Neural progenitor cell (in vitro differentiated cells): ENCODE measurements around the gene ANKRD1. TPM values are rescaled to one million over a fixed set of nuclear protein-coding genes. Genes with fewer than 3 reads are reported as not detected.

Experiments used
- DNase-seq: peaks from one replicate; pipeline ENCODE4 v3.0.0-alpha.2; 2016; ENCODE audit warnings: low spot score
- H2AFZ ChIP-seq: fragments of 200-600 bp; sonication (generic); replicated peaks from 2 replicates; pipeline ENCODE4 v1.6.1; 2016; ENCODE audit warnings: antibody characterized with exemption
- H3F3A ChIP-seq: fragments of 200-600 bp; sonication (generic); 2 replicates; pipeline ENCODE4 v1.6.1; 2016; ENCODE audit warnings: antibody characterized with exemption, low read depth
- H3K27ac ChIP-seq: fragments of 200-600 bp; sonication (generic); 2 replicates; pipeline ENCODE4 v1.5.1; 2016; ENCODE audit warnings: mild to moderate bottlenecking
- H3K27me3 ChIP-seq: fragments of 200-600 bp; sonication (generic); 2 replicates; pipeline ENCODE4 v1.6.1; 2016; ENCODE audit warnings: mild to moderate bottlenecking, moderate library complexity
- H3K36me3 ChIP-seq: fragments of 200-600 bp; sonication (generic); 2 replicates; pipeline ENCODE4 v1.5.1; 2016
- H3K4me1 ChIP-seq: fragments of 200-600 bp; sonication (generic); 2 replicates; pipeline ENCODE4 v1.6.1; 2016; ENCODE audit warnings: mixed run types
- H3K4me2 ChIP-seq: fragments of 200-600 bp; sonication (generic); 2 replicates; pipeline ENCODE4 v1.6.1; 2016
- H3K4me3 ChIP-seq: fragments of 200-600 bp; sonication (generic); 2 replicates; pipeline ENCODE4 v1.5.1; 2016
- H3K79me2 ChIP-seq: fragments of 200-600 bp; sonication (generic); 2 replicates; pipeline ENCODE4 v1.6.1; 2016; ENCODE audit warnings: low read depth
- H3K9ac ChIP-seq: fragments of 200-600 bp; sonication (generic); 2 replicates; pipeline ENCODE4 v1.6.1; 2016
- H3K9me3 ChIP-seq: fragments of 200-600 bp; sonication (generic); 2 replicates; pipeline ENCODE4 v1.5.1; 2016; ENCODE audit warnings: low read depth
- H4K20me1 ChIP-seq: fragments of 200-600 bp; sonication (generic); 2 replicates; pipeline ENCODE4 v1.6.1; 2016; ENCODE audit warnings: low read depth
- H3K27ac Mint-ChIP-seq: 3 replicates; pipeline ENCODE4 v1.8.0; 2021; ENCODE audit warnings: mixed read lengths
- H3K27me3 Mint-ChIP-seq: 2 replicates; pipeline ENCODE4 v1.8.0; 2022; ENCODE audit warnings: low read depth, mild to moderate bottlenecking, inconsistent platforms, moderate library complexity, mixed read lengths; ENCODE audit not compliant: insufficient read depth
- H3K36me3 Mint-ChIP-seq: 3 replicates; pipeline ENCODE4 v1.8.0; 2021; ENCODE audit warnings: mixed read lengths
- H3K4me1 Mint-ChIP-seq: 3 replicates; pipeline ENCODE4 v1.8.0; 2021; ENCODE audit warnings: mixed read lengths
- H3K4me3 Mint-ChIP-seq: 3 replicates; pipeline ENCODE4 v1.8.0; 2021; ENCODE audit warnings: mild to moderate bottlenecking, moderate library complexity, mixed read lengths
- H3K9me3 Mint-ChIP-seq: 3 replicates; pipeline ENCODE4 v1.8.0; 2020; ENCODE audit warnings: mixed read lengths
- EZH2 ChIP-seq: fragments of 200-600 bp; sonication (generic); IDR thresholded peaks from 2 replicates; pipeline ENCODE4 v1.6.1; 2017; ENCODE audit warnings: antibody characterized with exemption, mild to moderate bottlenecking, moderate library complexity
- EZH2phosphoT487 ChIP-seq: fragments of 200-600 bp; sonication (generic); IDR thresholded peaks from 2 replicates; pipeline ENCODE4 v1.6.1; 2017; ENCODE audit warnings: antibody characterized with exemption
- total RNA-seq: library from RNA; depleted of rRNA; stranded (reverse); fragments of >200 nt; gene quantifications from 2 replicates; pipeline ENCODE4 v1.2.3, GENCODE V29; 2015; ENCODE audit warnings: low replicate concordance
- TF ChIP-seq, protein P1 (sequence below): fragments of 200-600 bp; sonication (generic); IDR thresholded peaks from 2 replicates; pipeline ENCODE4 v1.5.1; 2017; ENCODE audit warnings: antibody characterized with exemption, mild to moderate bottlenecking

ANKRD1 gene
- total RNA-seq, 1 donor from 2014 or later: 1.2 TPM

DNA sequence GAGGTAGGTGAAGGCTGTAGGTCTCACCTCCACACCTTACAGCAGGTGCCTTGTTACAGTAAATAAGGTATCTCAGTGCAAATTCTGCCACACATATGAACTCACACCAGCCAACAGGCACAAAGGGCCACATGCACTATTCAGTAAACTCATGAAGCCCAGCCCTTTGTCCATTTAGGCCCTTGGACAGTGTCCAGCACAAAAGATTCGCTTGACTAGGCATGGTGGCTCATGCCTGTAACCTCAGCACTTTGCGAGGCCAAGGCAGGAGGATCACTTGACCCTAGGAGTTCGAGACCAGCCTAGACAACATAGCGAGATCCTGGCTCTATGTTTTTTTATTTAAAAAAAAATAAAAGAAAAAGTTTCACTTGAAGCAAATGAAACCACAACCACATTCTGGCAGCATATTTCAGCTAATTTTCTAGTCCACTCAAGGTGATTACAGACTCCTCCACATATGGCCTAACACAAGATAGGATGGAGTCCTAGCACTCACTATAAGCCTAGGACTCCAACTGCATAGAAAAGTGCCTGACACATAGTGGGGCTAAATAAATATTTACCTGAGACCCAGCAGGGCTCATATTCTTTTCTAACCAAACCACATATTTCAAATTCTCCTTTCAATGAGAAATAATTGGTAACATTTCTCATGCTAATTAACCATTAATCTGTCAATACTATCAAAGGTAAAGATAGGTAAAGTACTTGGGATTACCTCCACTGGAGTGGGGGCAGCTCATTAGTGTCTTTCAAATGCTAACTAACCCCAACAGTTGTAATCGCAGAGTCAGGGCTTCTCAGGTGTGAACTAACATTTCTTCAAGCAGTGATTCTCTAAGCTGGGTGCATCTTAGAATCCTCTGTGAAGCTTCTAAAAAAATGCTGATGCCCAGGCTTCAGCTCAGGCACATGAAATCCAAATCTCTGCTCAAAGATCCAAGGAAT is 4.5 kb upstream of the ANKRD1 start:
- Histone ChIP-seq H3K27me3 (no peaks in the 10 kb centered on the region), H2AFZ (no peak overlapping the region), H3K4me1 (peaks cover 33% of the 10 kb centered on the region), H4K20me1 (no peaks in the 10 kb centered on the region), H3K27ac (no peak overlapping the region), H3K4me2 (no peak overlapping the region), H3K9me3 (no peaks in the 10 kb centered on the region), H3K36me3 (no peaks in the 10 kb centered on the region), H3K9ac (no peak overlapping the region), H3F3A (peaks cover 35% of the 10 kb centered on the region), H3K79me2 (no peaks in the 10 kb centered on the region), H3K4me3 (no peak overlapping the region)
- Mint-ChIP-seq H3K36me3 (no peaks in the 10 kb centered on the region), H3K4me1 (peaks cover 20% of the 10 kb centered on the region), H3K27ac (no peak overlapping the region), H3K27me3 (peaks cover 2% of the 10 kb centered on the region), H3K9me3 (no peaks in the 10 kb centered on the region), H3K4me3 (no peak overlapping the region)
- DNase-seq: no peak
- no peak for TF ChIP-seq EZH2
- TF ChIP-seq EZH2phosphoT487: no peak
- TF ChIP-seq, protein P1, sequence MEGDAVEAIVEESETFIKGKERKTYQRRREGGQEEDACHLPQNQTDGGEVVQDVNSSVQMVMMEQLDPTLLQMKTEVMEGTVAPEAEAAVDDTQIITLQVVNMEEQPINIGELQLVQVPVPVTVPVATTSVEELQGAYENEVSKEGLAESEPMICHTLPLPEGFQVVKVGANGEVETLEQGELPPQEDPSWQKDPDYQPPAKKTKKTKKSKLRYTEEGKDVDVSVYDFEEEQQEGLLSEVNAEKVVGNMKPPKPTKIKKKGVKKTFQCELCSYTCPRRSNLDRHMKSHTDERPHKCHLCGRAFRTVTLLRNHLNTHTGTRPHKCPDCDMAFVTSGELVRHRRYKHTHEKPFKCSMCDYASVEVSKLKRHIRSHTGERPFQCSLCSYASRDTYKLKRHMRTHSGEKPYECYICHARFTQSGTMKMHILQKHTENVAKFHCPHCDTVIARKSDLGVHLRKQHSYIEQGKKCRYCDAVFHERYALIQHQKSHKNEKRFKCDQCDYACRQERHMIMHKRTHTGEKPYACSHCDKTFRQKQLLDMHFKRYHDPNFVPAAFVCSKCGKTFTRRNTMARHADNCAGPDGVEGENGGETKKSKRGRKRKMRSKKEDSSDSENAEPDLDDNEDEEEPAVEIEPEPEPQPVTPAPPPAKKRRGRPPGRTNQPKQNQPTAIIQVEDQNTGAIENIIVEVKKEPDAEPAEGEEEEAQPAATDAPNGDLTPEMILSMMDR: no peak

DNA sequence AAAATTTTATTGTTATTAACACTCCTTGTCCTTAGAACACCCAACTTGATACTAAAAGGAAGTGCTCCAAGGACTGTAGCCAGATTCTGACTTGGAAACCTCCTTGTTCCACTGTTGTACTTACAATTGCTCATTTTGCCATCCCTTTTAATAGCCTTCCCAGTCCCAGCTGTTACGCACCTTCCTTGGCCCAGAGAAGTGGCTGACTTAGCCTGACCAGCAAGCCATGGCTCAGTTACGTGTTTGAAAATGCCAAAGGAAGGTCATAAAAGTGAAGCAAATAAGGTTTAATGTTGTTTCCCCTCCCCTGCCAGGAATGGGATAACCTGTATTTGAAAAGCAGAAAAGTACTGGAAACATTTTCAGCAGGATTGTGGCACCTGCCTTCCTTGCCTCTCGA is 3.7 kb upstream of the ANKRD1 start:
- Histone ChIP-seq H3F3A (peaks cover 27% of the 10 kb centered on the region), H3K27ac (no peak overlapping the region), H3K4me1 (peaks cover 29% of the 10 kb centered on the region), H3K9ac (no peak overlapping the region), H3K4me3 (no peak overlapping the region), H4K20me1 (no peaks in the 10 kb centered on the region), H3K4me2 (no peak overlapping the region), H2AFZ (no peak overlapping the region), H3K27me3 (no peaks in the 10 kb centered on the region), H3K9me3 (no peaks in the 10 kb centered on the region), H3K79me2 (no peaks in the 10 kb centered on the region), H3K36me3 (no peaks in the 10 kb centered on the region)
- Mint-ChIP-seq H3K9me3 (no peaks in the 10 kb centered on the region), H3K27ac (no peak overlapping the region), H3K4me1 (peaks cover 12% of the 10 kb centered on the region), H3K36me3 (no peaks in the 10 kb centered on the region), H3K27me3 (peaks cover 2% of the 10 kb centered on the region), H3K4me3 (no peak overlapping the region)
- DNase-seq: no peak
- TF ChIP-seq, protein P1: no peak
- no peak for TF ChIP-seq EZH2phosphoT487
- no peak for TF ChIP-seq EZH2

DNA sequence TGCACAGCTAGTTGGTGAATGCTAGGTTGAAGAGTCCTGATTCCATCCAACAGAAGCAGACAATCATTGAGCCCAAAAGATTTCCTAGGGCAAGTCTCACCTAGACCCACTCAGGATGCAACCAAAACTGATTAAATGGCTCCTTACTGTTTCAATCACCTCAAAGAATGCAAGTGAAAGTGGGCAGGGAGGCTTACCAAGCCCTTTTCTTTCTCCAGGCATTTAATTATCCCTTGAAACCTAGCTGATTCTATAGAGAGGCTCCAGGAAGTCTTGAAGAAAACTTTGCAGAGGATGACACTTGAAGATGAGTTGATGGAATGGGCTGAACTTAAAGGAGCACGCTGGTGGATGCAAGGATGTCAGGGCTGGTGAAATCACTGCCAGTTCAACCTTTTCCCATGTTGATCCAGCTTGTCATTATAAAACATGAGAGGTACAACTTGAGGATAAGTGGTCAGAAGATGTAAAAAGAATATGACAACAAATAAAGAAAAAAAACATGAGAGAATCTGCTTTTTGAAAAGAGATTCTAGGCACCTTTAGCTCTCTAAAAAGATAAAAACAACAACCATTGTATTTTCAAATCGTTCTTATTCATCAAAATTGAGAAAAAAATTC is 2.3 kb upstream of the ANKRD1 start:
- Histone ChIP-seq H3K79me2 (no peaks in the 10 kb centered on the region), H4K20me1 (no peaks in the 10 kb centered on the region), H3K4me1 (peaks cover 26% of the 10 kb centered on the region), H2AFZ (no peak overlapping the region), H3K9me3 (no peaks in the 10 kb centered on the region), H3K27me3 (no peaks in the 10 kb centered on the region), H3K9ac (no peak overlapping the region), H3K36me3 (no peaks in the 10 kb centered on the region), H3K4me3 (no peak overlapping the region), H3K27ac (no peak overlapping the region), H3F3A (peaks cover 16% of the 10 kb centered on the region), H3K4me2 (no peak overlapping the region)
- no peaks in the 10 kb centered on the region for H3K36me3 Mint-ChIP-seq
- no peaks in the 10 kb centered on the region for H3K27me3 Mint-ChIP-seq
- DNase-seq: peak; percentile 20
- TF ChIP-seq EZH2phosphoT487 (no peak), EZH2 (no peak)
- TF ChIP-seq, protein P1: no peak
- no peak overlapping the region for H3K27ac Mint-ChIP-seq
- H3K4me3 Mint-ChIP-seq: no peak overlapping the region
- no peaks in the 10 kb centered on the region for H3K9me3 Mint-ChIP-seq
- peaks cover 9% of the 10 kb centered on the region for H3K4me1 Mint-ChIP-seq
